Activated naive CD4-positive, alpha-beta T cell treated with anti-CD3 and anti-CD28 coated beads, Interleukin-2, amount 50 U/mL, for 24 hours (primary cell): ENCODE measurements around the gene TESMIN.

ENCODE experiments used
- H3K27ac Mint-ChIP-seq: one replicate; pipeline ENCODE4 v1.8.0; 2021; ENCODE audit warnings: mild to moderate bottlenecking, mixed read lengths
- H3K27me3 Mint-ChIP-seq: one replicate; pipeline ENCODE4 v1.8.0; 2021; ENCODE audit warnings: mixed read lengths
- H3K36me3 Mint-ChIP-seq: one replicate; pipeline ENCODE4 v1.8.0; 2021; ENCODE audit warnings: mixed read lengths
- H3K4me1 Mint-ChIP-seq: one replicate; pipeline ENCODE4 v1.8.0; 2021; ENCODE audit warnings: mixed read lengths
- H3K4me3 Mint-ChIP-seq: one replicate; pipeline ENCODE4 v1.8.0; 2021; ENCODE audit warnings: mild to moderate bottlenecking, mixed read lengths
- H3K9me3 Mint-ChIP-seq: one replicate; pipeline ENCODE4 v1.8.0; 2021; ENCODE audit warnings: mixed read lengths

TESMIN gene

DNA sequence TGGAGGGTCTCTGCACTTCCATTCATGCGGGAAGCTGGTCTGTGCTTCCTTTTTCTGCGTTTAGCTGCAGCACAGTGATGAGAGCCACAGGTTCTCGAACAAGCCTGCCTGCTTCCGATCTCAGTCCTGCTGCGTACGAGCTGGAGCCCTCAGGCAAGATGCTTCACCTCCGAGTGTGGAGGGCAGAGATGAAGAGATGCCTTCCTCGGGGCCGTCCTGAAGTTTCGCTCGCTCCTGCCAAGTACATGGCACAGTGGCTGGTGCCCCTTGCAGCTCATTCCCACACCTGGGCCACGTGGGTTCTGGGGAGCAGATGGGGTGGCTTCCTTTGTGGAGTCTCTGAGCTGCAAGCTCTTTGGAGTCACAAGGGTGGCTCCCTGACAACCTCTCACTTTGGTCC is 19.5 kb upstream of the TESMIN start:
- no peaks in the 10 kb centered on the region for H3K4me1 Mint-ChIP-seq
- H3K27me3 Mint-ChIP-seq, result no peaks in the 10 kb centered on the region
- peaks cover 13% of the 10 kb centered on the region for H3K36me3 Mint-ChIP-seq
- no peaks in the 10 kb centered on the region for H3K9me3 Mint-ChIP-seq
- no peak overlapping the region for H3K4me3 Mint-ChIP-seq
- H3K27ac Mint-ChIP-seq, result no peak overlapping the region

DNA sequence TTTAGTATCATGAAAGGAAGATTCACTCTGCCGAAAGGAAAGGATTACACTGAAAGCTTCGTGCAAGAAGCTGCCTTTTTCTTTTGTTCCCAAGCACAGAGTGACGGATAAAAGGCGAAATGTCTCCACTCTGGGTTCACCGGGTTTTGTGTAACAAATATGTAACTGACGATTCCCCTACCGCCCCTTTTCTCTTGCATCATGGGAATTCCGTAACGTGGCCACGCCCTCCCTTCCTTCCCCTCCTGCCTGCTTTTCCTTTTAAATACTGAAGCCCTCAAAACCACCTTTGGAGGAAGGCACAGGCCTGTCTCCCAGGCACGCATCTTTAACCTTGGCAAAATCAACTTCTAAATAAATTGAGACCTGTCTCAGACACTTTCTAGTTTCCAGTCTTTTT is 16.4 kb upstream of the TESMIN start:
- Mint-ChIP-seq H3K27ac (no peak overlapping the region), H3K9me3 (no peaks in the 10 kb centered on the region), H3K36me3 (peaks cover 7% of the 10 kb centered on the region), H3K27me3 (no peaks in the 10 kb centered on the region), H3K4me3 (no peak overlapping the region), H3K4me1 (no peaks in the 10 kb centered on the region)

DNA sequence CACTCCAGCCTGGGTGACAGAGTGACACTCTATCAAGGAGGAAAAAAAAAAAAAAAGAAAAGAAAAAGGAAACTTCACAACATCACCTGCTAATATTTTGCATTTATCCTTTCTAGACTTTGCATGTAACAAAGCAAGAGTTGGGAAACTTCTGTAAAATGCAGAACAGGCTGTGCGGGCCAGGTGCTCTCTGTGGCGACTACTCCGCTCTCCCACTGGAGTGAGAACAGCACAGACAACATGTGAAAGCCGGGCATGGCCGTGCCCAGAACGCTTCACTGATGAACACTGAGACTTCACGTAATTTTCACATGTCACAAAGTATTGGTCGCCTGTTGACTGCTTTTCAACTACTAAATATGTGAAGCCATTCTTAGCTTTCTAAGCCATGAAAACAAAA is 15.5 kb upstream of the TESMIN start:
- H3K27me3 Mint-ChIP-seq, result no peaks in the 10 kb centered on the region
- no peaks in the 10 kb centered on the region for H3K4me1 Mint-ChIP-seq
- H3K4me3 Mint-ChIP-seq, result no peak overlapping the region
- H3K27ac Mint-ChIP-seq, result no peak overlapping the region
- peaks cover 7% of the 10 kb centered on the region for H3K36me3 Mint-ChIP-seq
- no peaks in the 10 kb centered on the region for H3K9me3 Mint-ChIP-seq

DNA sequence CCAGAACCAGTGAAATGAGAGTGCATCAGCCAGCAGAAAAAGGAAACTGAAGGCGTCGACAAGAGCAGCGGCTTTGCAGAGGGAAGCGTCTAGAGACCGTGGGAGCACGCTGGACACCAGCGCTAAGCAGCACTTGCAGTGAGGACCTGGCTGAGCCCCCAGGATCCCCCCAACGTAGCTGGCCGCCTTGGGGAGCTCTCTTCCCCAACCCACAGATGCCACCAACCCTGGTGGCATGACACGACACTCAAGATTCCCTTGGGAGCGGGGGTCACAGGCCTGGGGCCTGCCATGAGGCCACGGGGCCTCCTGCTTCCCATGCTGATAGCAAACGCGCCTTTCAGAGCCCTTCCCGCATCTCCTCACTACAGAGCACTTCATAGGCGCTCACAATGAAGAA is 13.4 kb upstream of the TESMIN start:
- no peaks in the 10 kb centered on the region for H3K4me1 Mint-ChIP-seq
- H3K27me3 Mint-ChIP-seq, result no peaks in the 10 kb centered on the region
- no peak overlapping the region for H3K27ac Mint-ChIP-seq
- H3K9me3 Mint-ChIP-seq, result no peaks in the 10 kb centered on the region
- peaks cover 7% of the 10 kb centered on the region for H3K36me3 Mint-ChIP-seq
- H3K4me3 Mint-ChIP-seq, result no peak overlapping the region

DNA sequence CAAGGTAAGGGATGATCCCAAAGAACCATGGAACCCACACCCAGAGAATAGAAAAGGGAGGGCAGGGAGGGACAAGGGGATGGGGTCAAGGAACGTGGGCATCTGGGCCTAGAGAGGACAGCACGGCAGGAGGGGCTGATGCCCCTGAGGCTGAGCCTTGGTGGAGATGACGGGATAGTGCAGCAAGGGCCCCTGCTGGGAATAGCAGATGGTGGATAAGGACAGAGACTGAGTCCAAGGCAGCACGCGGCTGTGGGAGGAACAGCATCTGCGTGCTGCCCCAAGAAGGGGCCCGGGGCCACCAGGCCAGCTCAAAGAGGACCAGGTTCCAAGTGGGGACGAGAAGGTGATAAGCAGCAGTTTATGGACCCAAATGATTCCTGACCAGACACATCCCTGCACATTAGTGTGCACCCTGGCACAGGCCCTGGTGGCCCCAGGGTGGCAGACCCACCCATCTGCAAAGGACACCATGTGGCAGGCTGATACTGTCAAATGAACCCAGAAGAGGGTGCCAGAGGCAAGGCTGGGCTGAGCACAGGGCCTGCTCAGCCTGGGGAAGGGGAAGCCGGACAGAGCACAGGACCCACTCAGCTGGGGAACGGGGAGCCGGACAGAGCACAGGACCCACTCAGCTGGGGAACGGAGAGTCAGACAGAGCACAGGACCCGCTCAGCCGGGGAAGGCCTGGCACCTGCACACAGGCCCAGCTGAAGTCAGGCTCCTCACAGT is 12.8 kb upstream of the TESMIN start:
- H3K4me1 Mint-ChIP-seq, result no peaks in the 10 kb centered on the region
- no peaks in the 10 kb centered on the region for H3K9me3 Mint-ChIP-seq
- H3K27ac Mint-ChIP-seq, result no peak overlapping the region
- H3K4me3 Mint-ChIP-seq, result no peak overlapping the region
- peaks cover 6% of the 10 kb centered on the region for H3K36me3 Mint-ChIP-seq
- no peaks in the 10 kb centered on the region for H3K27me3 Mint-ChIP-seq

DNA sequence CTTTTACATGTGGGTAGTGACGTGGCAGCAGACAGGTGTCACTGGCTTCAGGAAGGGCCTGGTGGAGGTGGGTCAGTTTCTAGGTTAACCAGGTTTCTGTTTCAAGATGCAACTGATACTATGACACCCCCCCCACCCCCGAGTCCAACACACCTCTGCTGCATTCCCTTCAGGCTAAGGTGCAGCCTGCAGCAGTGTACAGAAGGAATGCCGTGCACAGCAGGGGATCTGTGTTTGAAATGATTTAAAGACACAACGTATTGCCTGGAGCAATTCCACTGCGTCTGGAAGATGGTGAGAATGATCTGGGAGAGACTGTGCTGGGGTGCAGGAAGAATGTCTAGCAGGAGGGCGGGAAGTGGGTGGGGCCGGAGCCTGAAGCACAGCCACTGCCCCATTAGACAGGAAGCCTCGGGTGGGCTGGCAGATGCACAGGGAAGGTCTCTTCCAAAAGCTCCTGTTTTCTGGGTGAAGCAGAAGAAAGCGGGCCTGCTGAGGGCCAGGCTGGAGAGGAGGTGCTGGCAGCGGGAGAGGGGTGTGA is 11.9 kb upstream of the TESMIN start:
- no peak overlapping the region for H3K27ac Mint-ChIP-seq
- no peaks in the 10 kb centered on the region for H3K9me3 Mint-ChIP-seq
- no peaks in the 10 kb centered on the region for H3K27me3 Mint-ChIP-seq
- H3K4me1 Mint-ChIP-seq, result no peaks in the 10 kb centered on the region
- H3K4me3 Mint-ChIP-seq, result no peak overlapping the region
- H3K36me3 Mint-ChIP-seq, result peaks cover 3% of the 10 kb centered on the region

DNA sequence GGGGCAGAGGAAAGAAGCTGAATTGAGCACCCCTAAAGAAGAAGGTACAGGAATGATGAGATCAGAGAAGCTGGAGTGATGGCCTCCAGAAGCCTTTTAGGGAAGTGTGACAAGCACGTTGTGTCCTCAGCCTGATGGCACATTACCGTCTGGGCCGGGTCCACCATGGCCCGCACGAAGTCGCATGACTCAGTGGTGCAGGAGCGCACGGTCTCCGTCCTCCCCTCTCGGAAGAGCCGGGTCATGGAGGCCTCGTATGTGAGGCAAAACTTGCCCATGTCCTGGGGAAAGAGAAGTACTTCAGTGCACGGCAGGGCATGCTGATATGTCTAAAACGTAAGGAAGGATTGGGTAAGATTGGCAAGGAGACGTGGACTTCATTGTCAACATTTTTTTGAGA is 11.2 kb upstream of the TESMIN start:
- Mint-ChIP-seq H3K9me3 (no peaks in the 10 kb centered on the region), H3K27me3 (no peaks in the 10 kb centered on the region), H3K4me3 (no peak overlapping the region), H3K4me1 (no peaks in the 10 kb centered on the region), H3K27ac (no peak overlapping the region), H3K36me3 (peaks cover 3% of the 10 kb centered on the region)

DNA sequence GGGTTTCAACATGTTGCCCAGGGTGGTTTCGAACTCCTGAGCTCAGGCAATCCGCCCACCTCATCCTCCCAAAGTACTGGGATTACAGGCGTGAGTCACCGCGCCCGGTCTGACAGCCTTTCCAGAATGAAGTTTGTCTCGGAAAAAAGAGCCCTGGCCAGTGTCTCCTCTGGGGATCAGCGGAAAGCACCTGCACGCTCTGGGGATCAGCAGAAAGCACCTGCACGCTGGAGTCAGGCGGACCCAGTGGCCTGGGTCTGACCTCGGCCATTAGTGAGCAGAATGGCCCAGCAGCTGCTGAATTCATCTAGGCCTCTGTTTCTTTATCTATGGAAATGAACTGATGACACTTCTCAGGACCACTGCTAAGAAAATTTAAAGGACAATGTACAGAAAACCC is 10.5 kb upstream of the TESMIN start:
- H3K4me1 Mint-ChIP-seq, result no peaks in the 10 kb centered on the region
- no peak overlapping the region for H3K27ac Mint-ChIP-seq
- H3K27me3 Mint-ChIP-seq, result no peaks in the 10 kb centered on the region
- H3K9me3 Mint-ChIP-seq, result no peaks in the 10 kb centered on the region
- H3K4me3 Mint-ChIP-seq, result no peak overlapping the region
- H3K36me3 Mint-ChIP-seq, result peaks cover 4% of the 10 kb centered on the region

DNA sequence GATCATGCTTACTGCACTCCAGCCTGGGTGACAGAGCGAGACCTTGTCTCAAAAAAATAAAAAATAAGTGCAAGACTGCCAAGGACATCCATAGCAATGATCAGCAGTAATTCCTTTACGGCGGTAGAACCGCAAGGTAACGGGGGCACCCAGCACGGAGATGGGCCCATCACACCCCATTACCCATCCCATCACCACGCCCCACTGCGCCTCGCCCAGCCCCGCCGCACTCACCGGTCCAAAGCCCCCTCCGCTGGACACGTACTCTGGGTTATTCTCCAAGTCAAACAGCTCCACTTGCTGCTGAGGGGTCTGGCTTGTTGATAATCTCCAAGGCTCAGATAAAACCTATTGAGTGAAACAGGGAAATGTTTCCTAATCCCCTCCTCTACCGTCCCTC is 8.7 kb upstream of the TESMIN start:
- H3K36me3 Mint-ChIP-seq, result peaks cover 8% of the 10 kb centered on the region
- no peak overlapping the region for H3K27ac Mint-ChIP-seq
- H3K9me3 Mint-ChIP-seq, result no peaks in the 10 kb centered on the region
- no peaks in the 10 kb centered on the region for H3K4me1 Mint-ChIP-seq
- no peak overlapping the region for H3K4me3 Mint-ChIP-seq
- no peaks in the 10 kb centered on the region for H3K27me3 Mint-ChIP-seq

DNA sequence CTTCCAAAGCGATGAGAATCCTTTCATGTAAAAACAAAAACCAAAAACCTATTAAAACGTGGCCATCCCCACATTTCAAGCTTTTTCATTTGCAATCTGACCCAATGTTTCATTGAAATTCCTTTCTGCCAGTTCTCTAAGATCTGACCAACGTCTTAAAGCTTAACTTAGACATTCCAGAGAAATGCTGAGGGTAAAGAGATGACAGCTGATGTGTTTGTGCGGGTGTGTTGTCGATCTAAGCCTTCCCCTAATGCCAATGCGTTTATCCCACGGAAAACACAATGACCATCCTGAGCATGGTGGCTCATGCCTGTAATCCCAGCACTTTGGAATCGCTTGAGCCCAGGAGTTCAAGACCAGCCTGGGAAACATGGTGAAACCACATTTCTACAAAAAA is 6.4 kb upstream of the TESMIN start:
- peaks cover 9% of the 10 kb centered on the region for H3K36me3 Mint-ChIP-seq
- no peak overlapping the region for H3K4me3 Mint-ChIP-seq
- H3K27ac Mint-ChIP-seq, result no peak overlapping the region
- H3K27me3 Mint-ChIP-seq, result no peaks in the 10 kb centered on the region
- H3K4me1 Mint-ChIP-seq, result no peaks in the 10 kb centered on the region
- no peaks in the 10 kb centered on the region for H3K9me3 Mint-ChIP-seq

DNA sequence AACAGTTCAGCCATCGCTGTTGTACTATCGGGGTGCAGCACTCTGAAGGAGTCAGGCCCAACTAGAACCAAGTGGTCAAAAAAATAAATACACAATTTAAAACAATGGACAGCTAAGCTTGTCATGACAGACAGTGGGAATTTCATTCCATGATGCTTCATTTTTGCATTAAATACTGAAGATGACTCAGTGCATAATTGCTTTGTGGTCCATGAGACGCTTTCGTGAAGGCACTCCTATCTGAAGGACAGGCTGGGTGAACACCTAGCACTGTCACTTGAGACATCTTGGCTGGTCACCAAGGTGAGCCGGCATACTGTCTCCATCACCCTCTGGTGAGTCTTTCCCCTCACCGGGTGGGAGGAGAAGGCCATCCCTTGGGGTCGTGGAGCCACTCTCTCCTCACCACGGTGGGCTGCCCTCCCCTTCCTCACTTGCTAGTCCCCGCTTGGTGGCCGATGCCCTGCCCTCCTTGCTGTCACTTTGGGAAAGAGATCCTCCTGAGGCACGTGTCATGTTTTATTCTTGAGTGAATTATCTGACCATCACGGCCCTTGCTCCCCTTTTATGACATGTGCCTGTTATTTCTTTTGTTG is 4.9 kb upstream of the TESMIN start:
- Mint-ChIP-seq H3K27ac (no peak overlapping the region), H3K9me3 (no peaks in the 10 kb centered on the region), H3K27me3 (no peaks in the 10 kb centered on the region), H3K36me3 (peaks cover 9% of the 10 kb centered on the region), H3K4me1 (peaks cover 8% of the 10 kb centered on the region), H3K4me3 (no peak overlapping the region)

DNA sequence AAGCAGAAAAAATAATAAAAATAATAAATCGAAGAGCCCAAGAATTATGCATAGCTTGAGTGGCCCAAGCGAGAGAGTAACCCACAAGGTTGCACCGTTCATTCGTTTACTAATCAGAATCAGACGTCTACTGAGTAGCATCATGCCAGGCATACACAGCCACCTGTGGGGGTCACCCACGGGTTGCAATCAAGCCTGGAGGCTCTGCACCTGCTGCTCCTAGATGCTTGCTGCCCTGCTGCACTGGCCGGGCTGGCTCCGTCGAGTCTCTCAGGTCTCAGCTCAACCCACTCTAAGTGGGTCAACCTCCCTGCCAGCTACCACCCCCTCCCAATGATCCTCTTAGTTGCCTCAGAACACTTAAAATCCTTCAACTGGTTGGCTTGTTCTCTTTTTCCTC is 2.0 kb upstream of the TESMIN start:
- Mint-ChIP-seq H3K36me3 (peaks cover 9% of the 10 kb centered on the region), H3K27ac (no peak overlapping the region), H3K27me3 (no peaks in the 10 kb centered on the region)

DNA sequence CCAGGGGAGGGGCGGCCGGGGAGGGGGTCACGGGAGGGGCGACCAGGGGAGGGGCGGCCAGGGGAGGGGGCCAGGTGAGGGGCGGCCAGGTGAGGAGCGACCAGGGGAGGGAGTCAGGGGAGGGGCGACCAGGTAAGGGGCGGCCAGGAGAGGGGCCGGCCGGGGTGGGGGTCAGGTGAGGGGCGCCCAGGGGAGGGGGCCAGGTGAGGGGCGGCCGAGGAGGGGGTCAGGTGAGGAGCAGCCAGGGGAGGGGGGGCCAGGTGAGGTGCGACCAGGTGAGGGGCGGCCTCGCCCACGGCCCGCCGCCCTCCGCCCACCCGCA is 355 bp downstream of the TESMIN start:
- no peaks in the 10 kb centered on the region for H3K9me3 Mint-ChIP-seq

More for the DNA sequence above, 2.0 kb upstream of the TESMIN start:
- H3K4me1 Mint-ChIP-seq, result peaks cover 17% of the 10 kb centered on the region
- H3K4me3 Mint-ChIP-seq, result no peak overlapping the region
- no peaks in the 10 kb centered on the region for H3K9me3 Mint-ChIP-seq

DNA sequence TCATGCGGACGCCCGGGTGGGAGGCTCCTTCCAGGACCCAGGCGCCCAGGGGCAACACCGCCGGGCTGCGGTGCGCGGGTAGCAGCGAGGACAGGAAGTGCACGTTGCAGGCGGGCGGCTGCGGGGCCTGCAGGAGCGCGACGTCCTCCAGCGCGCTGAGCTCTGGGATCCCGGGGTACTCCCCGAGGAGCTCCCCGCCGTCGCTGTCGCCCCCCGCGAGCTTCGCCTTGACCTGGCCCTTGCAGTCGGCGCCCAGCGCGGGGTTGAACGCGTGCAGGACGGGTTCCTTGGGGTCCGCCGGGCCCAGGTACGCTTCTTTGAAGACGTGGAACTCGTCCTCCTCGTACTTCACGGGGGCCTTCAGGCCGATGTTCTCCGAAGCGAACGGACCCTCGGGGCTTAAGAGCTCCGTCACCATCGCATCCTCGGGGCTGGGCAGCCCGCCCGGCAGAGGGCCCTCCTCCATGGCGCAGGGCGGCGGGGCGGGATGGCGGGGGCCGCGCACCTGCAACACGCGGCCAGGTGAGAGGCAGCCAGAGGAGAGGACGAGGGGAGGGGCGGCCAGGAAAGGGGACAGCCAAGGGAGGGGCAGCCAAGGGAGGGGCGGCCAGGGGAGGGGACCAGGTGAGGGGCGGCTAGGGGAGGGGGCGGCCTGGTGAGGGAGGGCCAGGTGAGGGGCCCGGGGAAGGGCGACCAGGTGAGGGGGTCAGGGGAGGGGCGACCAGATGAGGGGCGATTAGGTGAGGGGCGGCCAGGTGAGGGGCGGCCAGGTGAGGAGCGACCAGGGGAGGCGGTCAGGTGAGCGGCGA is 921 bp downstream of the TESMIN start:
- Mint-ChIP-seq H3K27ac (no peak overlapping the region), H3K4me1 (peaks cover 17% of the 10 kb centered on the region), H3K9me3 (no peaks in the 10 kb centered on the region), H3K27me3 (no peaks in the 10 kb centered on the region), H3K4me3 (no peak overlapping the region), H3K36me3 (peaks cover 4% of the 10 kb centered on the region)

More for the DNA sequence above, 355 bp downstream of the TESMIN start:
- peaks cover 1% of the 10 kb centered on the region for H3K36me3 Mint-ChIP-seq
- peaks cover 17% of the 10 kb centered on the region for H3K4me1 Mint-ChIP-seq
- no peak overlapping the region for H3K4me3 Mint-ChIP-seq
- H3K27me3 Mint-ChIP-seq, result no peaks in the 10 kb centered on the region
- no peak overlapping the region for H3K27ac Mint-ChIP-seq

DNA sequence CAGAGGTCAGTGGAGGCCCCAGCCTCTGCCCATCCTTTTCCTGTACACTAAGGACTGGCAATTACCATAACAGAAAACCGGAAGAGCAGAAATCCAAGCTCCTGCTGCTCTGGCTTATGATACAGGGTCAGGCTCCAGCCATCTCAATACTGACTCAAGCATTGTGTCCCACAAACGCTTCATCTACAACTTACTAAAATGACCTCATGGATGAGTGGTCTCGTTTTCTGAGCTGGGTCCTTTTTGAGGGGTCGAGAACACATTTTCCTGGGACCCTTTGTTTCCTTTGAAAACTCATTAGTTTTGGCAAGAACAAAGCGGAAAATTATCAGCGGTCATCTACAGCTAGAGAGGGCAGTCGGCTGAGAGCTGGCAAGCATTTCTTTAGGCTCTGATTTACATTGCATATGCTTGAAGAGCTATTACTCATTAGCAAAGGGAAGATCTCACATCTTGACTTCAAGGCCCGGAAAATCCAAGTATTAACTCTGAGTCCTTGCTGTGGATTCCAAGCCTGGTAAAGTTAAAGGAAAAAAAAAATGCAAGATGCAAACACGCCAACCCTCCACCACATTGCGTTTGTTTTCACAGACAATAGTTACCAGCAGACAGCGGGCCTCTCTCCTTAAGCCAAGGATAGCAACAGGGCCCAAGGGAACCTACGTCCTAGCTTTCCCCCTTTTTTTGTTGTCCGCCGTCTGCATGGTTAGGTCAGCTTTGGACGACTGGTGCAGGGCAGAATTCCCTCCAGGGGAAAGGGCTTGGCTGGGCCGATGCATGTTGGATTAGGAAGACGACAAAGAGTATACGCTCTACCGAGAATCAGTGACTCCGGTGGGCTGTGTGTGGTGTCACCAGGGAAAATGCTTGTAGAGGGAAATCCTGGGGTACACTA is 1.8 kb downstream of the TESMIN start:
- Mint-ChIP-seq H3K4me3 (peak overlapping the region; percentile 53), H3K27me3 (no peaks in the 10 kb centered on the region), H3K36me3 (peaks cover 4% of the 10 kb centered on the region), H3K27ac (peak overlapping the region; percentile 13), H3K9me3 (no peaks in the 10 kb centered on the region), H3K4me1 (peaks cover 17% of the 10 kb centered on the region)
